ENCODE results near the gene ARMC2. TPM values are rescaled to one million over a fixed set of nuclear protein-coding genes. Genes with fewer than 3 reads are reported as not detected.

ARMC2 gene
- total and polyA plus RNA-seq, 8 donors, result 1.4 to 4.1 (median 2.4) TPM

DNA sequence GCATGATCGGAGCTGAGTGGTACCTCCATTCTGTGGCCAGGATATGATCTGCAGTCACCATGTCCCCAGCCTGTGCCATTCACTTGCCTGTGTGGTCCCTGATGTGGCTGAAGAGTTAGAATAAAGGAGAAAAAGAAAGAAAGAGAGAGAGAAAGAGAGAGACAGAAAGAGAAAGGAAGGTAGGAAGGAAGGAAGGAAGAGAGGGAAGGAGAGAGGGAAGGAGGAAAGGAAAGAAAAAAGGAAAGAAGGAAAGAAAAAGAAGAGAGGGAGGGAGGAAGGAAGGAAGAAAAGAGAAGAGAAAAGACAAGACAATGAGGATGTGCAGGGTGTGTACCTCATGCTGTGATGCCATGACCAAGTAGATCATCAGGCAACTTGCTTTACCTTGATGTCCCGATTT, 22.1 kb downstream of the ARMC2 start:
- FAIRE-seq (no peak), ATAC-seq (no peak), DNase-seq (no peak)
- H3K36me3 ChIP-seq, result no peaks in the 10 kb centered on the region
- TF ChIP-seq, protein P1, sequence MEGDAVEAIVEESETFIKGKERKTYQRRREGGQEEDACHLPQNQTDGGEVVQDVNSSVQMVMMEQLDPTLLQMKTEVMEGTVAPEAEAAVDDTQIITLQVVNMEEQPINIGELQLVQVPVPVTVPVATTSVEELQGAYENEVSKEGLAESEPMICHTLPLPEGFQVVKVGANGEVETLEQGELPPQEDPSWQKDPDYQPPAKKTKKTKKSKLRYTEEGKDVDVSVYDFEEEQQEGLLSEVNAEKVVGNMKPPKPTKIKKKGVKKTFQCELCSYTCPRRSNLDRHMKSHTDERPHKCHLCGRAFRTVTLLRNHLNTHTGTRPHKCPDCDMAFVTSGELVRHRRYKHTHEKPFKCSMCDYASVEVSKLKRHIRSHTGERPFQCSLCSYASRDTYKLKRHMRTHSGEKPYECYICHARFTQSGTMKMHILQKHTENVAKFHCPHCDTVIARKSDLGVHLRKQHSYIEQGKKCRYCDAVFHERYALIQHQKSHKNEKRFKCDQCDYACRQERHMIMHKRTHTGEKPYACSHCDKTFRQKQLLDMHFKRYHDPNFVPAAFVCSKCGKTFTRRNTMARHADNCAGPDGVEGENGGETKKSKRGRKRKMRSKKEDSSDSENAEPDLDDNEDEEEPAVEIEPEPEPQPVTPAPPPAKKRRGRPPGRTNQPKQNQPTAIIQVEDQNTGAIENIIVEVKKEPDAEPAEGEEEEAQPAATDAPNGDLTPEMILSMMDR (IDR thresholded peaks at IDR 0.05), result no peak
- WGBS, 2 donors, result 98 to 99% methylated on average over 2 of the region's 2 CpGs
- no peaks in the 10 kb centered on the region for H3K27me3 ChIP-seq
- H3K4me1 ChIP-seq, result no peaks in the 10 kb centered on the region
- intact Hi-C loops (cut with DNase I), result no loop called here
- H3K27ac ChIP-seq, result no peak overlapping the region
- H3K9me3 ChIP-seq, result no peaks in the 10 kb centered on the region
- H3K4me3 ChIP-seq, result no peak overlapping the region

DNA sequence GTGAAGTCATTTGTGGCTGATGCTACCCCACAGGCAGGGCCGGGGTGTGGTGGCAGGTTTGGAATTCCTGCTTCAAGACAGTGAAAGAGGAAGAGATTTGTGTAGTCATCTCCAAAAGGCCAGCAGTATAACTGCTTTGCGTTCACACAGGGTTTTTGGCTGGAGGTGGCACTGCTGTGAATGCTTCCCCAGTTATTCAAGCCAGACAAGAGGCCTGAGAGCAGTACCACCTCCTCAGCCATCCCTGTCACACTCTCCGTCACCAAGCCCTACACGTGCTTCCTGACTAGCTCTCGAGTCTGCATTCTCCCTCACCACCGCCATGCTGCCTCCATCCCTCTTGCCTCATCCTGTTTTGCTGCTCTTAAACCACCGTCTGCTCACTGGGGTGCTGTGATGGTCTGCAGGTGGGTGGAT, 23.9 kb downstream of the ARMC2 start:
- Histone ChIP-seq H3K4me3 (no peak overlapping the region), H3K27ac (no peak overlapping the region), H3K4me1 (no peaks in the 10 kb centered on the region), H3K27me3 (no peaks in the 10 kb centered on the region), H3K9me3 (no peaks in the 10 kb centered on the region), H3K36me3 (no peaks in the 10 kb centered on the region)
- intact Hi-C loops (cut with DNase I), result no loop called here
- DNase-seq, result no peak
- ATAC-seq, result no peak
- no peak for FAIRE-seq
- WGBS, 2 donors, result 68 to 83% methylated on average over 7 of the region's 7 CpGs
- TF ChIP-seq, protein P1 (IDR thresholded peaks at IDR 0.05), result no peak

DNA sequence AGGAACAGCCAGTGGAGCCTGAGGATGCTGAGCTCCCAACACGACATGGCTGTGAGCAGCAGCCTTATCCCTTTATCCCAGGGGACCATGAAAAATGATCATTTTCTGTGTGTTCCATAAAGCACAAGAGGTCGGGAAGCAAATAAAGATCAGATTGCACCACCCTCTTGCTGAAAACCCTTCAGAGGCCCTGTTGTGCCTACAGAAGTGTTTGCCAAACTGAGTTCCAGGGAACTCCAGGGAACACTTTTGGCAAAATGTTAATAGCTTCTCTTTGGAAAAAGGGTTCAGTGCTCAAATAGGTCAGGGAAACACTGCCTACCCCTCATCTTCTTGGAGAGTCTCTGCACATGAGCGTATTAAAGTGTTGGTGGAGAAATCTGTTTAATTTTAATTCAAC, 24.4 kb downstream of the ARMC2 start:
- Histone ChIP-seq H3K9me3 (no peaks in the 10 kb centered on the region), H3K27ac (no peak overlapping the region), H3K4me1 (peaks cover 0 to 3% (median 0%) of the 10 kb centered on the region in 3 donors), H3K4me3 (no peak overlapping the region), H3K27me3 (no peaks in the 10 kb centered on the region), H3K36me3 (no peaks in the 10 kb centered on the region)
- ATAC-seq, result peak in 1 of 4 donors; percentile 24
- TF ChIP-seq, protein P1 (IDR thresholded peaks at IDR 0.05), result no peak
- WGBS, 2 donors, result 83 to 87% methylated on average over 3 of the region's 3 CpGs
- no peak for DNase-seq
- no peak for FAIRE-seq
- intact Hi-C loops (cut with DNase I), result no loop called here

DNA sequence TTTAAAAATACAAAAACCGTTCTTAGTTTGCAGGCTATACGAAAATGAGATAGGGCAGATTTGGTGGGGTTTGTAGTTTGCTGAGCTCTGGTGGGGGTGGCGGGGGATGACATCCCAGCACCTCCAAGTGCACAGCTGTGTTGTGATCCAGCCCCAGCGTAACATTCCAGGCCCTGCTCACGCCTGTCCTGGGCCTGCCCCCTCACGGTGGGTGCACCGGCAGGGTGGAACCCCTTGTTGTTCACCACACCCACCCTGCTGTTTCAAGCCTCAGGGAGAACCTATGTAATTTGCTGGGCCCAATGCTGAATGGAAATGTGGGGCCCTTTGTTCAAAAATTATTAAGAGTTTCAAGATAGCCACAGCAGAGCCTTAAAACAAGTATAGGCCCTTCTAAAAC, 25.0 kb downstream of the ARMC2 start:
- H3K9me3 ChIP-seq, result no peaks in the 10 kb centered on the region
- TF ChIP-seq, protein P1 (IDR thresholded peaks at IDR 0.05), result no peak
- H3K4me1 ChIP-seq, result peaks cover 0 to 3% (median 0%) of the 10 kb centered on the region in 3 donors
- ATAC-seq, result no peak
- 89 to 90% methylated on average over 7 of the region's 7 CpGs for WGBS, 2 donors
- intact Hi-C loops (cut with DNase I), result no loop called here
- no peak for FAIRE-seq
- H3K27me3 ChIP-seq, result no peaks in the 10 kb centered on the region
- DNase-seq, result no peak
- no peak overlapping the region for H3K4me3 ChIP-seq
- no peak overlapping the region for H3K27ac ChIP-seq
- H3K36me3 ChIP-seq, result no peaks in the 10 kb centered on the region

DNA sequence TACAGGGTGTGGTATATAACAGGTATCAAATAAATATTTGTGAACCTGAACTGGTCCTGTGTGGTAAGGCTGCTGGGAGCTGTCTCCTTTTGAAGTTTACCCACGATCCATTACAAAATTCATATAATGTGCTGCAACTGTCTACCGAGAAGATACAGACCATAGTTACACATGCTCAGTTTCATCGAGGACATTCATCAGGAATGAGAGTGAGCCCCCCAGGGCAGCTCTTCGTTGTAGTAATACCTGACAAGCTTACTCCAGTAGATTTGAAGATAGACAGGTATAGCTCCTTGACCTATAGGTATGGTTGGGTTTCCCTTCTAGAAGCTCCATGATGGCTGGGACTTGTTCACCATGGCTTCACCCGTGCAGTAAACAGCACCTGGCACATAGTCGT, 25.7 kb downstream of the ARMC2 start:
- no peak for FAIRE-seq
- Histone ChIP-seq H3K36me3 (no peaks in the 10 kb centered on the region), H3K27me3 (no peaks in the 10 kb centered on the region), H3K27ac (peak overlapping the region in 2 of 4 donors; percentile 25 to 59), H3K4me3 (no peak overlapping the region), H3K4me1 (peaks cover 0 to 3% (median 0%) of the 10 kb centered on the region in 3 donors), H3K9me3 (no peaks in the 10 kb centered on the region)
- no peak for DNase-seq
- TF ChIP-seq, protein P1 (IDR thresholded peaks at IDR 0.05), result no peak
- intact Hi-C loops (cut with DNase I), result no loop called here
- 85 to 90% methylated on average over 6 of the region's 6 CpGs for WGBS, 2 donors
- ATAC-seq, result no peak
